ENCODE results near the gene PREX1. TPM values are rescaled to one million over a fixed set of nuclear protein-coding genes. Genes with fewer than 3 reads are reported as not detected.

Gene PREX1
- total and polyA plus RNA-seq, 2 donors from 2014 or later, result 8.5 to 38.2 TPM

GRCh38 chr20:48630342-48631075 lies 197.3 kb downstream of the PREX1 start:
- no peak overlapping the region for H3K9ac ChIP-seq (ENCODE audit: low read length in 3 of 3)
- no peak overlapping the region for H3K27ac ChIP-seq (ENCODE audit: low read depth in 2 of 2, low read length in 2 of 2)
- no peaks in the 10 kb centered on the region for H3K4me1 ChIP-seq (ENCODE audit: control insufficient read depth in 2 of 3, insufficient read depth in 2 of 3, low read depth in 1 of 3, low read length in 3 of 3)
- no peak for TF ChIP-seq CTCF (IDR thresholded peaks at IDR 0.05; ENCODE audit: borderline replicate concordance, extremely low read depth, insufficient read depth)
- no peak overlapping the region for H3K4me3 ChIP-seq (ENCODE audit: low read length in 3 of 3)
- no peaks in the 10 kb centered on the region for H3K9me3 ChIP-seq (ENCODE audit: control insufficient read depth in 2 of 3, insufficient read depth in 1 of 3, low read length in 3 of 3)
- DNase-seq (peak in 1 of 5 donors; percentile 53), FAIRE-seq (no peak)
- intact Hi-C loops (cut with DNase I), result no loop called here
- peaks cover 0 to 3% (median 0%) of the 10 kb centered on the region in 3 donors for H3K36me3 ChIP-seq (ENCODE audit: control insufficient read depth in 2 of 3, insufficient read depth in 3 of 3, low read length in 3 of 3)
- H3K27me3 ChIP-seq (ENCODE audit: control insufficient read depth, insufficient read depth, low read length), result no peaks in the 10 kb centered on the region

- peak in 1 of 5 donors; percentile 62 for DNase-seq
Measured at GRCh38 chr20:48629960-48630315, 197.9 kb downstream of the PREX1 start.

GRCh38 chr20:48629069-48629959 lies 198.5 kb downstream of the PREX1 start:
- Histone ChIP-seq H3K9me3 (ENCODE audit: control insufficient read depth in 2 of 3, insufficient read depth in 1 of 3, low read length in 3 of 3) (no peaks in the 10 kb centered on the region), H3K36me3 (ENCODE audit: control insufficient read depth in 2 of 3, insufficient read depth in 3 of 3, low read length in 3 of 3) (peaks cover 0 to 3% (median 0%) of the 10 kb centered on the region in 3 donors)
- DNase-seq, result peak in 1 of 5 donors; percentile 59

More at GRCh38 chr20:48629960-48630315, 197.9 kb downstream of the PREX1 start:
- intact Hi-C loops (cut with DNase I), result no loop called here
- peaks cover 0 to 3% (median 0%) of the 10 kb centered on the region in 3 donors for H3K36me3 ChIP-seq (ENCODE audit: control insufficient read depth in 2 of 3, insufficient read depth in 3 of 3, low read length in 3 of 3)
- H3K9ac ChIP-seq (ENCODE audit: low read length in 3 of 3), result no peak overlapping the region
- H3K27me3 ChIP-seq (ENCODE audit: control insufficient read depth, insufficient read depth, low read length), result no peaks in the 10 kb centered on the region
- FAIRE-seq, result no peak
- no peak overlapping the region for H3K4me3 ChIP-seq (ENCODE audit: low read length in 3 of 3)
- no peaks in the 10 kb centered on the region for H3K9me3 ChIP-seq (ENCODE audit: control insufficient read depth in 2 of 3, insufficient read depth in 1 of 3, low read length in 3 of 3)
- no peak for TF ChIP-seq CTCF (IDR thresholded peaks at IDR 0.05; ENCODE audit: borderline replicate concordance, extremely low read depth, insufficient read depth)
- H3K27ac ChIP-seq (ENCODE audit: low read depth in 2 of 2, low read length in 2 of 2), result no peak overlapping the region
- H3K4me1 ChIP-seq (ENCODE audit: control insufficient read depth in 2 of 3, insufficient read depth in 2 of 3, low read depth in 1 of 3, low read length in 3 of 3), result no peaks in the 10 kb centered on the region

More at GRCh38 chr20:48629069-48629959, 198.5 kb downstream of the PREX1 start:
- no peak overlapping the region for H3K4me3 ChIP-seq (ENCODE audit: low read length in 3 of 3)
- FAIRE-seq, result no peak
- no peaks in the 10 kb centered on the region for H3K4me1 ChIP-seq (ENCODE audit: control insufficient read depth in 2 of 3, insufficient read depth in 2 of 3, low read depth in 1 of 3, low read length in 3 of 3)
- H3K27me3 ChIP-seq (ENCODE audit: control insufficient read depth, insufficient read depth, low read length), result no peaks in the 10 kb centered on the region
- no peak overlapping the region for H3K27ac ChIP-seq (ENCODE audit: low read depth in 2 of 2, low read length in 2 of 2)
- no peak for TF ChIP-seq CTCF (IDR thresholded peaks at IDR 0.05; ENCODE audit: borderline replicate concordance, extremely low read depth, insufficient read depth)
- H3K9ac ChIP-seq (ENCODE audit: low read length in 3 of 3), result no peak overlapping the region
- intact Hi-C loops (cut with DNase I), result no loop called here

Measured in kidney (tissue), 14 donors.